GM12878 (cell line): ENCODE results near the gene PAM. TPM values are rescaled to one million over a fixed set of nuclear protein-coding genes. Genes with fewer than 3 reads are reported as not detected.

Experiments
- ATAC-seq: fragments of 200-7000 bp; cut with Tn5 transposase; 3 replicates; pipeline ENCODE4 v1.9.1; 2020; ENCODE audit warnings: mild to moderate bottlenecking, moderate library complexity
- BruUV-seq: library from RNA; stranded (reverse); fragments of 400-500 nt; replicated peaks from 2 replicates; lab custom pipeline; 2021; lab: Mats Ljungman, UMichigan
- CTCF ChIA-PET: fragments of 300-600 bp; sonication (Branson Sonifier 250); formaldehyde crosslinking; extraction: SDS; loops from one replicate; lab custom pipeline; 2021; ENCODE audit warnings: inconsistent platforms; lab: Yijun Ruan, JAX
- POLR2A ChIA-PET: fragments of 350-600 bp; formaldehyde crosslinking; extraction: SDS; loops from one replicate; lab custom pipeline; 2021; ENCODE audit warnings: inconsistent platforms; lab: Charles Lee
- RAD21 ChIA-PET: fragments of 300-600 bp; sonication (Branson Sonifier 250); formaldehyde crosslinking; loops from one replicate; lab custom pipeline; 2023; ENCODE audit warnings: antibody characterized with exemption; ENCODE audit not compliant: unreplicated experiment; lab: Charles Lee
- SMC1A ChIA-PET: fragments of 300-600 bp; sonication (Branson Sonifier 250); formaldehyde crosslinking; loops from one replicate; lab custom pipeline; 2023; ENCODE audit not compliant: unreplicated experiment, uncharacterized antibody; lab: Charles Lee
- DNase-seq: peaks from one replicate; pipeline ENCODE4 v3.0.0-alpha.2; 2011; ENCODE audit warnings: low read depth, low spot score
- FAIRE-seq: peaks from 3 replicates; lab custom pipeline; 2011; peaks lifted over from hg19 to GRCh38; lab: Jason Lieb, UNC
- H2AFZ ChIP-seq: 2 replicates; pipeline ENCODE4 v1.6.0; 2011; ENCODE audit warnings: low read depth, low read length, control low read depth; ENCODE audit not compliant: control insufficient read depth
- H3K27ac ChIP-seq: 2 replicates; pipeline ENCODE4 v1.5.1; 2011; ENCODE audit warnings: control low read depth; ENCODE audit not compliant: control insufficient read depth, insufficient read depth
- H3K27me3 ChIP-seq, 2 experiments: replicated peaks in 1 of 2; 2 replicates each; pipeline versions ENCODE4 v1.6.0 to v1.6.1; 2011; ENCODE audit warnings: low read length in 1 of 2; ENCODE audit not compliant: control insufficient read depth in 2 of 2, insufficient read depth in 2 of 2
- H3K36me3 ChIP-seq, 2 experiments: 2 replicates each; pipeline ENCODE4 v1.5.1; 2011; ENCODE audit warnings: low read length in 1 of 2; ENCODE audit not compliant: control insufficient read depth in 2 of 2, insufficient read depth in 2 of 2
- H3K4me1 ChIP-seq: 2 replicates; pipeline ENCODE4 v1.6.1; 2011; ENCODE audit warnings: mild to moderate bottlenecking, low read length, moderate library complexity, mixed read lengths; ENCODE audit not compliant: control insufficient read depth, insufficient read depth
- H3K4me2 ChIP-seq: 2 replicates; pipeline ENCODE4 v1.6.0; 2011; ENCODE audit warnings: control low read depth; ENCODE audit not compliant: control insufficient read depth, insufficient read depth
- H3K4me3 ChIP-seq: fragments of 200-600 bp; sonication (generic); 2 replicates; pipeline ENCODE4 v1.5.1; 2016
- H3K79me2 ChIP-seq: 2 replicates; pipeline ENCODE4 v1.6.0; 2011; ENCODE audit warnings: low read length; ENCODE audit not compliant: control insufficient read depth, insufficient read depth
- H3K9ac ChIP-seq: 2 replicates; pipeline ENCODE4 v1.8.0; 2011; ENCODE audit warnings: low read length, control low read depth, mixed read lengths; ENCODE audit not compliant: control insufficient read depth, insufficient read depth
- H3K9me3 ChIP-seq: replicated peaks from 3 replicates; pipeline ENCODE4 v1.5.1; 2011; ENCODE audit warnings: mild to moderate bottlenecking, low read length; ENCODE audit not compliant: control insufficient read depth, insufficient read depth
- H4K20me1 ChIP-seq: 2 replicates; pipeline ENCODE4 v1.6.0; 2011; ENCODE audit not compliant: control insufficient read depth, insufficient read depth
- ASH2L ChIP-seq: fragments of 300-600, 200-600 bp; sonication (generic); IDR thresholded peaks from 2 replicates; pipeline ENCODE4 v1.6.1; 2017; ENCODE audit warnings: low read depth, mild to moderate bottlenecking, borderline replicate concordance
- BHLHE40 ChIP-seq, 2 experiments: fragments of 450-650 bp in 1 of 2; IDR thresholded peaks; 2 replicates each; pipeline ENCODE4 v1.6.1; 2011 to 2017; ENCODE audit warnings: low read depth in 2 of 2, borderline replicate concordance in 1 of 2, improper control_type of control experiment in 1 of 2, low read length in 1 of 2, mild to moderate bottlenecking in 1 of 2
- CBX3 ChIP-seq: fragments of 200-600 bp; sonication (generic); IDR thresholded peaks from 2 replicates; pipeline ENCODE4 v1.6.1; 2016; ENCODE audit warnings: low read depth, borderline replicate concordance
- CBX5 ChIP-seq: sonication (generic); IDR thresholded peaks from 2 replicates; pipeline ENCODE4 v1.6.1; 2016; ENCODE audit warnings: low read depth, moderate library complexity, mild to moderate bottlenecking, inconsistent platforms
- CREB1 ChIP-seq: IDR thresholded peaks from 2 replicates; pipeline ENCODE4 v1.6.1; 2012; ENCODE audit warnings: low read depth, mild to moderate bottlenecking, inconsistent platforms
- E4F1 ChIP-seq: fragments of 450-650 bp; IDR thresholded peaks from 2 replicates; pipeline ENCODE4 v1.6.1; 2018; ENCODE audit warnings: borderline replicate concordance, mild to moderate bottlenecking; ENCODE audit not compliant: partially characterized antibody
- EP300 ChIP-seq, 2 experiments: fragments of 150-350 bp in 1 of 2; IDR thresholded peaks; 2 replicates each; pipeline ENCODE4 v1.6.1; 2011 to 2012; ENCODE audit warnings: low read depth in 2 of 2, low read length in 2 of 2, borderline replicate concordance in 1 of 2, improper control_type of control experiment in 1 of 2, inconsistent platforms in 1 of 2; ENCODE audit not compliant: control insufficient read depth in 1 of 2
- GABPA ChIP-seq: IDR thresholded peaks from 2 replicates; pipeline ENCODE4 v1.6.1; 2014; ENCODE audit warnings: antibody characterized with exemption, low read depth, mild to moderate bottlenecking, inconsistent platforms
- KDM1A ChIP-seq: fragments of 200-600 bp; sonication (generic); IDR thresholded peaks from 2 replicates; pipeline ENCODE4 v1.6.1; 2016; ENCODE audit warnings: borderline replicate concordance
- MAX ChIP-seq: IDR thresholded peaks from 2 replicates; pipeline ENCODE4 v1.6.1; 2012; ENCODE audit warnings: low read depth, low read length, improper control_type of control experiment
- MEF2B ChIP-seq: fragments of 450-650 bp; IDR thresholded peaks from 2 replicates; pipeline ENCODE4 v1.6.1; 2018; ENCODE audit warnings: mild to moderate bottlenecking, moderate library complexity; ENCODE audit not compliant: partially characterized antibody, poor library complexity, severe bottlenecking
- NFYB ChIP-seq: IDR thresholded peaks from 2 replicates; pipeline ENCODE4 v1.6.1; 2011; ENCODE audit warnings: low read depth, mild to moderate bottlenecking, low read length, improper control_type of control experiment, moderate library complexity; ENCODE audit not compliant: insufficient read depth
- TCF12 ChIP-seq: IDR thresholded peaks from 2 replicates; pipeline ENCODE4 v1.6.1; 2011; ENCODE audit warnings: low read depth, mild to moderate bottlenecking, low read length
- WGBS: methylation state at CpG from one replicate; pipeline ENCODE4 v1.1.6; 2016; ENCODE audit warnings: low lambda C conversion rate; ENCODE audit not compliant: insufficient replicate concordance, insufficient coverage; ENCODE audit errors: missing lambda C conversion rate; 5-methylcytosine and 5-hydroxymethylcytosine counted together
- in situ Hi-C: fragments of 300-500 bp; cut with MboI; formaldehyde crosslinking; loops from 9 replicates; pipeline ENCODE4 v1.14.3; 2018; ENCODE audit warnings: mixed read lengths
- intact Hi-C: fragments of 100-400 bp; cut with micrococcal nuclease; formaldehyde crosslinking; loops from one replicate; pipeline ENCODE4 v1.14.2; 2022; ENCODE audit not compliant: unreplicated experiment
- polyA plus RNA-seq, 11 experiments: library from polyadenylated mRNA; depleted of rRNA in 4 of 11; unstranded in 6 of 11; stranded (reverse) in 5 of 11; fragments of >200 nt; fragmentation: Nextera tagmentation in 4 of 11; fragmentation: Illumina TruSeq in 1 of 11; extraction: Ambion mirVana in 4 of 11; extraction: Trizol in 1 of 11; gene quantifications; 1 replicate in 1 of 11; 2 replicates in 10 of 11; pipeline versions ENCODE4 v1.2.1 to v1.2.3, GENCODE V29; 2011 to 2016; ENCODE audit warnings: inconsistent platforms in 2 of 11, missing spikeins in 2 of 11, low read depth in 1 of 11
- total RNA-seq, 4 experiments: library from RNA; depleted of rRNA in 3 of 4; stranded (reverse); fragments of >200 nt in 3 of 4; fragmentation: Illumina TruSeq in 1 of 4; extraction: Trizol in 1 of 4; gene quantifications; 2 replicates each; pipeline versions ENCODE4 v1.2.1 to v1.2.3, GENCODE V29; 2013 to 2021
- TF ChIP-seq, protein P1 (sequence below): fragments of 450-650 bp; IDR thresholded peaks from 2 replicates; pipeline ENCODE4 v1.6.1; 2018; ENCODE audit warnings: mild to moderate bottlenecking, low read depth, moderate library complexity; ENCODE audit not compliant: partially characterized antibody

The PAM gene
- total and polyA plus RNA-seq, 10 of the 15 experiments (the other 5 are each of a cell fraction or from before 2014, with no cell fraction given) = 5.5 to 72.5 (median 15.4) TPM

- Histone ChIP-seq H3K36me3 (no peaks in the 10 kb centered on the region), H3K9me3 (no peaks in the 10 kb centered on the region), H4K20me1 (no peaks in the 10 kb centered on the region), H3K4me1 (peaks cover 5% of the 10 kb centered on the region; the same call in 1 of the 2 replicates)
- TF ChIP-seq CREB1 (no peak), CBX3 (no peak), BHLHE40 (IDR thresholded peaks at IDR 0.05; ENCODE audit: borderline replicate concordance in 1 of 2, low read depth in 2 of 2, low read length in 1 of 2) (no peak), CBX5 (no peak), NFYB (no peak), EP300 (IDR thresholded peaks at IDR 0.05; ENCODE audit: borderline replicate concordance in 1 of 2, control insufficient read depth in 1 of 2, low read depth in 2 of 2, low read length in 2 of 2) (no peak), E4F1 (no peak), TCF12 (no peak), MEF2B (no peak), KDM1A (no peak), ASH2L (no peak), GABPA (no peak), MAX (no peak)
- TF ChIP-seq, protein P1, sequence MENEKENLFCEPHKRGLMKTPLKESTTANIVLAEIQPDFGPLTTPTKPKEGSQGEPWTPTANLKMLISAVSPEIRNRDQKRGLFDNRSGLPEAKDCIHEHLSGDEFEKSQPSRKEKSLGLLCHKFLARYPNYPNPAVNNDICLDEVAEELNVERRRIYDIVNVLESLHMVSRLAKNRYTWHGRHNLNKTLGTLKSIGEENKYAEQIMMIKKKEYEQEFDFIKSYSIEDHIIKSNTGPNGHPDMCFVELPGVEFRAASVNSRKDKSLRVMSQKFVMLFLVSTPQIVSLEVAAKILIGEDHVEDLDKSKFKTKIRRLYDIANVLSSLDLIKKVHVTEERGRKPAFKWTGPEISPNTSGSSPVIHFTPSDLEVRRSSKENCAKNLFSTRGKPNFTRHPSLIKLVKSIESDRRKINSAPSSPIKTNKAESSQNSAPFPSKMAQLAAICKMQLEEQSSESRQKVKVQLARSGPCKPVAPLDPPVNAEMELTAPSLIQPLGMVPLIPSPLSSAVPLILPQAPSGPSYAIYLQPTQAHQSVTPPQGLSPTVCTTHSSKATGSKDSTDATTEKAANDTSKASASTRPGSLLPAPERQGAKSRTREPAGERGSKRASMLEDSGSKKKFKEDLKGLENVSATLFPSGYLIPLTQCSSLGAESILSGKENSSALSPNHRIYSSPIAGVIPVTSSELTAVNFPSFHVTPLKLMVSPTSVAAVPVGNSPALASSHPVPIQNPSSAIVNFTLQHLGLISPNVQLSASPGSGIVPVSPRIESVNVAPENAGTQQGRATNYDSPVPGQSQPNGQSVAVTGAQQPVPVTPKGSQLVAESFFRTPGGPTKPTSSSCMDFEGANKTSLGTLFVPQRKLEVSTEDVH = no peak
- TF ChIP-seq, all 136 proteins: peak for 0
- Histone ChIP-seq H3K79me2 (peaks cover 37% of the 10 kb centered on the region), H3K4me3 (no peak overlapping the region), H3K4me2 (no peak overlapping the region), H3K9ac (no peak overlapping the region), H3K27me3 (no peaks in the 10 kb centered on the region), H3K27ac (no peak overlapping the region), H2AFZ (no peak overlapping the region)
- WGBS = 75% methylated on average over 4 of the region's 4 CpGs
- intact Hi-C loops (no loop called here), in situ Hi-C loops (no loop called here)
- no peak for DNase-seq
- SMC1A ChIA-PET = no interaction called here
- no peak for FAIRE-seq
- BruUV-seq = no TSS peak
- RAD21 ChIA-PET = no interaction called here
- POLR2A ChIA-PET = interaction anchor here (0.8 to 2.7 kb wide), 2 partner anchors 10 to 354 kb away, joined by 3 to 11 read pairs; partner anchors contain the start of genes GIN1, PAM and PPIP5K2
- CTCF ChIA-PET = interaction anchor here (0.8 to 1.4 kb wide), 2 partner anchors 14 to 84 kb away, joined by 3 to 10 read pairs; no protein-coding TSS in a partner anchor
- ATAC-seq = no peak
Observed at GRCh38 chr5:102766295-102767090, 11.4 kb downstream of the PAM start.
